ENCODE results near the gene RNF157.

The RNF157 gene

DNA sequence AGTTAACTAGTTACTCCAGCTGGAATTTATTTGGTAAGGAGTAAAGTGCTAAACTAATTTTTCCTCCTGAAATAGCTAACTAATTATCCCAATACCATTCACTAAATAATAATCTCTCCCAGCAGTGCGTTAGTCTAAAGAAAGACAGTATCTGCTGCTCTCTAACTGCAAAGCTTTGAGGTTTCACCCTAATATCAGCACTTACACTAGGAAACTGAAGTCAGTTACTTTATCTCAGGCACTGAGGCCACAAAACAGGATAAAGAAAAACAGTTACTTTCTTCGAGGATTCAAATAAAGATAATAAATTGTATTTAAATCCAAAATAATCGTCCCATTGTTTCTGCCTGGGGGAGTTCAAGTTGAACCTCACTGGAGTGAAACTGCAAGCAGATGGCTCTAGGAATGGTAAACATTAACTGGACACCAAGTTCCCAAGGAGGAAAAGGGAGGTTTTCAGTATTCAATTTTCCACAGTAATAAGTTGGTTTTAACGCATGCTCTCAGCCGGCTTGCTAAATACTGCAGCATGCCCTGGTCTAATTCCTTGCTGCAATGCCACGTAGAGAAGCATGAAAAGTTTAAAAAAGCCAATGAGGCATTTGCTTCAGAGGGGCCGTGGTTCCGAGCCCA, 79.3 kb downstream of the RNF157 start:
- no peak for TF ChIP-seq CTCF (IDR thresholded peaks at IDR 0.05; ENCODE audit: insufficient read depth, low read depth, low read length, missing control alignments)
- H3K4me3 ChIP-seq (ENCODE audit: low read depth, low read length), result no peak overlapping the region
- no peak for DNase-seq (ENCODE audit: low read depth)

DNA sequence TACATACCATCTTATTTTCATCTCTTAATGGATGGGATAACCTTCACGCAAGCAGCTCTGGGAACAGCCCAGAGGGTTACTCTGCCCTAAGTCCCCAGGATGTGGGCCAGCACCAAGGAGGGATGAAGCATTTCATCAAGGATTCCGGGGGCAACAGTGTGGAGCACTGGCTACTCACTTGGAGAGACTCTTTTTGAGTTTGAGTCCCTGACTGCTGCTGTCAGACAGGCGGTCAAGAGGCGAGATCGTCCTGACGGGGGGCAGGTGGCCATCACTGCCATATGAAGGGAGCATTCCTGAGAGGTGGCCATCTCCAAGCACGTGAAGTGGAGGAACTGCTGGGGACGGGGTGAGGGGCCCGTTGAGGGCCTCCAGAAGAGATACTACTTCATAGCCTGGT, 81.1 kb downstream of the RNF157 start:
- TF ChIP-seq CTCF (IDR thresholded peaks at IDR 0.05; ENCODE audit: insufficient read depth, low read depth, low read length, missing control alignments), result no peak
- no peak for DNase-seq (ENCODE audit: low read depth)
- no peak overlapping the region for H3K4me3 ChIP-seq (ENCODE audit: low read depth, low read length)

DNA sequence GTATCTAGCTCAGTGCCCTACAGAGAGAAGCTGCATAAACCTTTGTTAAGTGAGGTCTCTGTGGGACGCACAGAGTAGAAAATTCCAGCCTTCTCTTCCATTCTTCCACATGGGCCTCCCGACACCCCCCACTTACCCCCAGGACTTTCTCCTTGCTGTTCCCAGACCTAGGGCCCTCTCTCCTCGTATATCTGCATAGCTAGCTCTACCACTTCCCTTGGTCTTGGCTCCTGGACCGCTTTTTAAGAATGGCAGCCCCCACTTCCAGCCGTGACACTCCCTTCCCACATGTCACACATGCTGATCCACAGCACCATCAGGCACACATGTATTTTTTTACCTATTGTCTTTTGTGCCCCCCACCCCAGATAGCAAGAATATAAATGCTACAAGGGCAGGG, 82.5 kb downstream of the RNF157 start:
- no peak for TF ChIP-seq CTCF (IDR thresholded peaks at IDR 0.05; ENCODE audit: insufficient read depth, low read depth, low read length, missing control alignments)
- H3K4me3 ChIP-seq (ENCODE audit: low read depth, low read length), result no peak overlapping the region
- DNase-seq (ENCODE audit: low read depth), result no peak

DNA sequence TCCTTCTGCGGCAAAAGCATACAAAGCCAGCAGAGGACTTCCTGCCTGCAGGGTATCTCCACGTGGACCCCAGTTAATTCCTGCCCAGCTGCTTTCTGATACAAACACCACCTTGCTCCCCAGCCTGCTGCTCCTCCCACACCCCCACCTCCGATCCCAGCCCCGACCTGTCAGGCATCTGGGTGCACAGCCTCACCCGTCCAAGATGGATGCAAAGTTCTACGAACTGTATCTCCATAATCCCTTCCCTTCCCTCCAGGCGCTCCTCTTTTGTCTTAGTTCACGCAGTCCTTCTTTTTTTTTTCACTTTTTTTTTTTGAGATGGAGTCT, 83.7 kb downstream of the RNF157 start:
- H3K4me3 ChIP-seq (ENCODE audit: low read depth, low read length), result no peak overlapping the region
- no peak for TF ChIP-seq CTCF (IDR thresholded peaks at IDR 0.05; ENCODE audit: insufficient read depth, low read depth, low read length, missing control alignments)
- DNase-seq (ENCODE audit: low read depth), result no peak

DNA sequence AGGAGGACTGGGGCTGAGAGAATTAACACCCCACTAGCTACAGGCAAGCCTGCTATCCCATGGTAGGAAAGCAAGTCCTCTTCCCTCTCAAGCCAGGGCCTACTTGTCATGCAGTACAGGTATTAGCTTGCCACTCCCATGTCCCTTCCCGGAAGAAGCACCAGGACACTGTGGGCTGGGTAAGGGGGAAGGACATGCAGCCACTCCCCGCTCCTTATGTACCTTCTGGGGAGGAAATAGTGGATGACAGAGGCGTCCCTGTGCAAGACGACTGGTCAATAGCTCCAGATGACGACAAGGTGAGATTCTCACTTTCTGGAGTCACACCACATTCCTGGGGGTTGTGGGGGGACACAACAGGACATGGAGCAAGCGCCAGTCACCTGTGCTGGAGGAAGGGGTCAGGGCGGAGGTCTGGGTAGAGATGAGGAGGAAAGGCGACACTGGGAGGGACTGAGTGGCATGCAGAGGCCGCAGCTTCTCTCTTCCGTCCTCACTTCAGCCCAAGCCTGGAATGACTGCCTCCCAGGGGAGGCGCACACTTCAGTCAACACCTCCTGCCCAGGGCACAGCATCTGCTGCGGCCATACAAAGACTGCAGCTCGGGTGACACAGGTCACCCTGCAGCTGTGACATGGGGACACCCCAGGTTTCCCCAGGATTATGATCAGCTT, 84.2 kb downstream of the RNF157 start:
- DNase-seq (ENCODE audit: low read depth), result no peak
- no peak overlapping the region for H3K4me3 ChIP-seq (ENCODE audit: low read depth, low read length)
- TF ChIP-seq CTCF (IDR thresholded peaks at IDR 0.05; ENCODE audit: insufficient read depth, low read depth, low read length, missing control alignments), result no peak

GRCh38 chr17:76154936-76155845, 85.1 kb downstream of the RNF157 start:
- H3K4me3 ChIP-seq (ENCODE audit: low read depth, low read length), result no peak overlapping the region
- no peak for DNase-seq (ENCODE audit: low read depth)
- TF ChIP-seq CTCF (IDR thresholded peaks at IDR 0.05; ENCODE audit: insufficient read depth, low read depth, low read length, missing control alignments), result no peak
